Natural killer cell treated with Interleukin-12 subunit alpha and Interleukin-12 subunit beta and Interleukin-15 and Interleukin-18, amount 100 ng/mL, for 72 hours (primary cell): Measurements from ENCODE around the gene TMEM72. TPM values are rescaled to one million over a fixed set of nuclear protein-coding genes. Genes with fewer than 3 reads are reported as not detected.
"Not testable (repeated sequence)": the region's sequence is repeated elsewhere in the genome, so short reads cannot be mapped to it uniquely, and the experiment has no call there.

Experiments
- ATAC-seq, 2 donors: fragments of 150-1000 bp; cut with Tn5 transposase in 1 of 2; sonication (Bioruptor Pico), chemical (Tn5 transposase) in 1 of 2; 2 replicates each; pipeline ENCODE4 v1.10.0; 2021
- DNase-seq: peaks from one replicate; pipeline ENCODE4 v3.0.0; 2022; ENCODE audit warnings: low spot score
- H3K27ac Mint-ChIP-seq, 2 donors: 1 replicate in 1 of 2; 2 replicates in 1 of 2; pipeline ENCODE4 v1.8.0; 2022; ENCODE audit warnings: mixed read lengths in 2 of 2, mild to moderate bottlenecking in 1 of 2, moderate library complexity in 1 of 2
- H3K27me3 Mint-ChIP-seq, 2 donors: 1 replicate in 1 of 2; 2 replicates in 1 of 2; pipeline ENCODE4 v1.8.0; 2022; ENCODE audit warnings: mixed read lengths in 2 of 2
- H3K36me3 Mint-ChIP-seq: one replicate; pipeline ENCODE4 v1.8.0; 2022; ENCODE audit warnings: mixed read lengths
- H3K4me1 Mint-ChIP-seq, 2 donors: 1 replicate in 1 of 2; 2 replicates in 1 of 2; pipeline ENCODE4 v1.8.0; 2022; ENCODE audit warnings: low read depth in 2 of 2, mixed read lengths in 2 of 2, mild to moderate bottlenecking in 1 of 2
- H3K4me3 Mint-ChIP-seq: one replicate; pipeline ENCODE4 v1.8.0; 2022; ENCODE audit warnings: mixed read lengths
- H3K9me3 Mint-ChIP-seq: 2 replicates; pipeline ENCODE4 v1.8.0; 2022; ENCODE audit warnings: mixed read lengths
- total RNA-seq, 2 donors: library from RNA; stranded (reverse); gene quantifications; one replicate each; pipeline ENCODE4 v1.2.3, GENCODE V29; 2022

The TMEM72 gene
- not detected for total RNA-seq

- Mint-ChIP-seq H3K27ac (no peak within 1 kb of the TSS), H3K4me1 (peaks cover 10 to 14% of the 10 kb centered on the region in 2 donors), H3K9me3 (no peaks in the 10 kb centered on the region), H3K36me3 (no peaks in the 10 kb centered on the region), H3K27me3 (peaks cover 0 to 6% of the 10 kb centered on the region in 2 donors), H3K4me3 (no peak within 1 kb of the TSS)
- ATAC-seq (no peak), DNase-seq (no peak)
Observed at GRCh38 chr10:44911081-44911540, at the start of gene TMEM72. TMEM72 (plus strand) TSS chr10:44911337; CDS start chr10:44911513, 176 bp downstream.

DNA sequence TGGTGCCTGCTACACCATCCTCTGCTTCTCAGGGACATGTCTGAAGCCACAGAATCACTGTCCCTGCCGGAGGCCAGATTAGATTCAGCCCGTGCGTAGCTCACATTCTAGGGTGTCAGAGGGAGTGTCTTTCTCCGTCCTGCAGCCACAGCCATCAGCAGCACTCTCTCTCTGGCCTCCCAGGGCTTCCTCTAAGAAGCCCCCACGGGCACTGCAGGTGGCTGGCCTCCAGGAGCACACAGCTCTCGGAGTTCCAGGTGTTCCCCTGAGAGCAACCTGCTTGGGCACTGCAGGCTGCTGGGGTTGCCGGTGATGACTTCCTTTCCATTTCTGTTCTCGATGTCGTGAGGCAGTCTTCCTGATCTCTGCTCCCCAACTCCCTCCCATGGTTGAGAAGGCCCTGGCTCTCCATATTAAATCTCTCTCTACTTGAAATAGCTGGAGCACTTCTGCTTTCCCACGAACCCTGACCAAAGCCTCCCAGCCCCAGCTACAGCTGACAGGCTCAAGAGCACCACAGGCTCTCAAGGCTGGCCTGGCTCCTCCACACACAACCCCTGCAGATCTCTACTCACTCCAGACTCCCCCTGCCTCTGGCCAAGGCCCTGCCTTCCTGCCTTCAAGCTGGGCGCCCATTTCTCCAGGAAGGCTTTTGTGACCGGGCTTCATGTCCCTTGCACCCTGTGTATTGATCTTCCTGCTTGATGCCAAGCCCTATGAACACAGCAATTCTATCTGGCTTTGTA, 49.0 kb upstream of the TMEM72 start:
- ATAC-seq: no peak
- no peak for DNase-seq
- H3K4me1 Mint-ChIP-seq: peaks cover 9 to 13% of the 10 kb centered on the region in 2 donors
- no peak overlapping the region for H3K27ac Mint-ChIP-seq
- no peaks in the 10 kb centered on the region for H3K9me3 Mint-ChIP-seq
- H3K36me3 Mint-ChIP-seq: no peaks in the 10 kb centered on the region
- H3K27me3 Mint-ChIP-seq: peaks cover 30 to 45% of the 10 kb centered on the region in 2 donors
- no peak overlapping the region for H3K4me3 Mint-ChIP-seq

DNA sequence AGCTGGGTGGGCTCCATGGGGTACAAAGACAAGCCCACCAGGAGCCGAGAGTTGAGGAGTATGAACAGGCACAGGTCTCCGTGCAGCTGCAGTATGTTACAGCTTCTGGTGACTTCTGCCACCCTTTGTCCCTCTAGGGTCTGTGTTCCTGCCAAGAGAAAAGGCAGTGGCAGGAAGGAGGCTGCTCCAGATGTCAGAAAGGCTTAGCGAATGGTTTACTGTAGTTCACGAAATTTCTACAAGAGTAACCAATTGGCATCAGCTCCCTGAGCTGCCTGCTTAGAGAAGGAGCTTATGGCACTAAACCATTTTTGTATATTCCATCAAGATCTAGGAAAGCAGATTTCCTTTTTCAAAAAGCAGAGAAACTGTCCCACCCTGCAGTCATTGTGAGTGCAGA, 48.2 kb upstream of the TMEM72 start:
- H3K4me1 Mint-ChIP-seq: peaks cover 9 to 13% of the 10 kb centered on the region in 2 donors
- ATAC-seq (no peak), DNase-seq (no peak)
- no peak overlapping the region for H3K4me3 Mint-ChIP-seq
- H3K27ac Mint-ChIP-seq: no peak overlapping the region
- H3K27me3 Mint-ChIP-seq: peaks cover 32 to 51% of the 10 kb centered on the region in 2 donors
- no peaks in the 10 kb centered on the region for H3K9me3 Mint-ChIP-seq
- no peaks in the 10 kb centered on the region for H3K36me3 Mint-ChIP-seq

DNA sequence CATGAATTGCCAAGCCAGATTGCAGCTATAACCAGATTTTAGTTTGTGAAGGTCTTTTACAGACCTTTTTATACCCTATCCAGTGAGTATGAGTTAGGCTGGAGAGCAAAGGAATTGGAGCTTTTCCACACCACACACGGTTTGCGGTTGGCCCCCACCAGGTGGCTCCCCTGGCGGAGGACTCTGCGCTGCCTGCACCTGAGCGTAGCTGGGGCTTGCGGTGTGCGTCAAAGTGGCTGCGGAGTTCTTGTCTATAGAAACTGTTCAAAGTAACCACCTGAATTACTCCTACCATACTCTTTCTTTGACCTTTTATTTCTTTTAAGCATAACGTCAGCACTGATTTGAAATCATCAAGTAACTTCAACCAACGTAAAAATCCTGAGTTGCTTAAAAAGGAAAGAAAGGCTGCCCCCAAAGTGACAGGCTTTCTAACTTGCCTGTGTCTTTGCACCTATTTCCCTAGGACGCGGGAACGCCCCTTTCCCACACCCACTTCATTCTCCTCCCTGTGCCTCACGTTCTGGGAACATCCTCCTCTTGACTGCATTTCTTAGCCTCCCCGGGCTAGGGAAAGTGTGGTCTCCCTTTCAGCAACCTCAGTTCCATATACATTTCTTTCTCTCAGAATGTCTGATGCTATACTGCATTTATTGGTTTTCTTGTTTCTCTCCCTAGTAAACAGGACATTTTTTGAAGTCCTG, 47.6 kb upstream of the TMEM72 start:
- Mint-ChIP-seq H3K4me1 (peaks cover 9 to 13% of the 10 kb centered on the region in 2 donors), H3K27ac (no peak overlapping the region), H3K27me3 (peaks cover 35 to 56% of the 10 kb centered on the region in 2 donors), H3K36me3 (no peaks in the 10 kb centered on the region), H3K4me3 (peak overlapping the region; percentile 92), H3K9me3 (no peaks in the 10 kb centered on the region)
- ATAC-seq (no peak), DNase-seq (no peak)

DNA sequence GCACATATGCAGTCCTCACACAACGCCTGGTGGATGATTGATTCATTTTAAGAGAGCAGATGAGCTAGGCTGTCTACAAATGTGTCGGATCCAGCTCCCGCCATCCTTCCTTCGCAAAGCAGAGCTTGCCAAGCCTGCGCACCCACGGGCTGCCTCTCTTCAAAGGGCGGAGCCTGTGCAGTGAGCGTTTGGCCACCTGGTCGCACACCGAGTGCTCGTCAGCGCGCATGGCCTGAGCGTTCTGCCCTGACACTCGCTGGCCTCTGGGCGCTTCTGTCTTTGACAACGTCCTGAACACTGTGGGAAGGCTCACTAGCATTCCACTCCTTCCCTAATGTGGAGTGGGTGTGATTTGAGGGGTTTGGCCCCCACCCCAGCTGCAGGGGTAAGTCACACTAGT, 47.1 kb upstream of the TMEM72 start:
- DNase-seq (no peak), ATAC-seq (no peak)
- Mint-ChIP-seq H3K27ac (no peak overlapping the region), H3K36me3 (no peaks in the 10 kb centered on the region), H3K27me3 (peaks cover 39 to 62% of the 10 kb centered on the region in 2 donors), H3K4me1 (peaks cover 9 to 13% of the 10 kb centered on the region in 2 donors), H3K4me3 (peak overlapping the region; percentile 92), H3K9me3 (no peaks in the 10 kb centered on the region)

GRCh38 chr10:44864637-44865288, 46.4 kb upstream of the TMEM72 start:
- H3K27ac Mint-ChIP-seq: no peak overlapping the region

DNA sequence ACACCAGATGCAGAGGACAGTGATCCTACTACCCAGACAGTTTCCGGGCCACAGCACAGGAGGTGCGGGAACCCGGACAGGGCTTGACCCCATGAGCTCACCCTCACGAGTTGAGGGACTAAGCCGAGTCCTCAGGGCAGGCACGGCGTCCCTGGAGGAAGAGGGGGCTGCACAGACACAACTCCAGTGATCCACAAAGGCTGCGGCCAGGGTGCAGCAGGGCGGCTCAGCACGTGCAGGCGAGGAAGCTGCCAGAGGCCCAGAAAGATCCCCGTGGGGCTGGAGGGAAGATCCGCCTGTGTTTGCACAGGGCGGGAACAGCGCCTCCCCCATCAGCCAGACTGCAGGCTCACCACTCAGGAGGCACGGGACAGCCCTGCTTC, 45.9 kb upstream of the TMEM72 start:
- DNase-seq (no peak), ATAC-seq (no peak)
- Mint-ChIP-seq H3K27me3 (peaks cover 48 to 74% of the 10 kb centered on the region in 2 donors), H3K27ac (no peak overlapping the region), H3K4me3 (peak overlapping the region; percentile 92), H3K4me1 (peaks cover 9 to 13% of the 10 kb centered on the region in 2 donors), H3K9me3 (no peaks in the 10 kb centered on the region), H3K36me3 (no peaks in the 10 kb centered on the region)

More at GRCh38 chr10:44864637-44865288, 46.4 kb upstream of the TMEM72 start:
- peak overlapping the region; percentile 92 for H3K4me3 Mint-ChIP-seq
- peaks cover 44 to 69% of the 10 kb centered on the region in 2 donors for H3K27me3 Mint-ChIP-seq
- peak; percentile 87 to 88 for ATAC-seq
- no peaks in the 10 kb centered on the region for H3K9me3 Mint-ChIP-seq
- peaks cover 9 to 13% of the 10 kb centered on the region in 2 donors for H3K4me1 Mint-ChIP-seq
- peak; percentile 84 for DNase-seq
- H3K36me3 Mint-ChIP-seq: no peaks in the 10 kb centered on the region

DNA sequence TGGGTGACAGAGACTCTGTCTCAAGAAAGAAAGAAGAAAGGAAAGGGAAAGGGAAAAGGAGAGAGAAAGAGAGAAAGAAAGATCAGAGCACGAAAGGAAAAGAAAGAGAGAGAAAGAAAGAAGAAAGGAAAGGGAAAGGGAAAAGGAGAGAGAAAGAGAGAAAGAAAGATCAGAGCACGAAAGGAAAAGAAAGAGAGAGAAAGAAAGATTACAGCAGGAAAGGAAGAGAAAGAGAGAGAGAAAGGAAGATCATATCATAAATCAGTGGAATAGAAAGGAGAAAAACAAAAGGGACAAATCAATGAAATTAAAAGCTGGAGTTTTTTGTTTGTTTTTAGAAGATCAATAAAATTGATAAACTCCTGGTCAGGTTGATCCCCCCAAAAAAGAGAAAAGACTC, 44.8 kb upstream of the TMEM72 start:
- H3K9me3 Mint-ChIP-seq, H3K27ac Mint-ChIP-seq, H3K4me3 Mint-ChIP-seq, H3K36me3 Mint-ChIP-seq, DNase-seq, ATAC-seq: not testable (repeated sequence)
- Mint-ChIP-seq H3K27me3 (peaks cover 48 to 75% of the 10 kb centered on the region in 2 donors), H3K4me1 (peaks cover 9 to 13% of the 10 kb centered on the region in 2 donors)

DNA sequence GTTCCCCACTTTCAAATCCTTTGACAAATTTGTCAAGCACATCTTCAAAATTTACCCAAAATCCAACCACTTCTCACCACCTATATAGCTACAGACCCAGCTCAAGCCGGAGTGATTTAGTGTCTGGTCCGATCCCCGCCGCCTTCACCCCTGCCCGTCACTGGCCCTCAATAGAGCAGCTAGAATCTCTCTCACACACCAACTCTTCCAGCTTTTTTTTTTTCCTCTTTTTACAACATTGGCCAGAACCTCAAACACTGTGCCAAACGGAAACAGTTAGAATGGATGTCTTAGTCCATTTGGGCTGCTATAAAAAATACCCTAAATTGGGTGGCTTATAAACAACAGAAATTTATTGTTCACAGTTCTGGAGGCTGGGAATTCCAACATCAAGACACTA, 41.1 kb upstream of the TMEM72 start:
- DNase-seq: no peak
- H3K36me3 Mint-ChIP-seq: no peaks in the 10 kb centered on the region
- no peak overlapping the region for H3K27ac Mint-ChIP-seq
- peaks cover 30 to 48% of the 10 kb centered on the region in 2 donors for H3K27me3 Mint-ChIP-seq
- no peak for ATAC-seq
- H3K9me3 Mint-ChIP-seq: no peaks in the 10 kb centered on the region
- no peaks in the 10 kb centered on the region for H3K4me1 Mint-ChIP-seq
- no peak overlapping the region for H3K4me3 Mint-ChIP-seq

DNA sequence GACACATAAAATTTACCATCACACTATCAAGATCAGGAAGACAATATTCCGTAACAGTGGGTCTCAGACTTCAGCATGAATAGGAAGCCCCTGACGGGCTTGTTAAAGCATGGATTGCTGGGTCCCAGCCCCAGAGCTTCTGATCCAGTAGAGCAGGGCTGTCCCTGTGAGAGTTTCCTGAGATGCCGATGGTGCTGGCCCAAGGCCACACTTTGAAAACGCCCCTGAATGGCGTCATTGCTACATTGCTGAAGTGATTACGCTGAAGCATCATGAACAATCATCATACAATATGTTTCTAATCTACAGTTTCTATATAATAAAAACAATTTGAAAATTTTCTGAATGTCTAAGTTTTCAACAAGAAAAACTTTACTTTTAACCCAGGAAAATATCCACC, 38.0 kb upstream of the TMEM72 start:
- no peak for ATAC-seq
- no peak for DNase-seq
- H3K9me3 Mint-ChIP-seq: no peaks in the 10 kb centered on the region
- H3K4me3 Mint-ChIP-seq: no peak overlapping the region
- no peak overlapping the region for H3K27ac Mint-ChIP-seq
- peaks cover 16 to 22% of the 10 kb centered on the region in 2 donors for H3K27me3 Mint-ChIP-seq
- H3K36me3 Mint-ChIP-seq: no peaks in the 10 kb centered on the region
- H3K4me1 Mint-ChIP-seq: no peaks in the 10 kb centered on the region

DNA sequence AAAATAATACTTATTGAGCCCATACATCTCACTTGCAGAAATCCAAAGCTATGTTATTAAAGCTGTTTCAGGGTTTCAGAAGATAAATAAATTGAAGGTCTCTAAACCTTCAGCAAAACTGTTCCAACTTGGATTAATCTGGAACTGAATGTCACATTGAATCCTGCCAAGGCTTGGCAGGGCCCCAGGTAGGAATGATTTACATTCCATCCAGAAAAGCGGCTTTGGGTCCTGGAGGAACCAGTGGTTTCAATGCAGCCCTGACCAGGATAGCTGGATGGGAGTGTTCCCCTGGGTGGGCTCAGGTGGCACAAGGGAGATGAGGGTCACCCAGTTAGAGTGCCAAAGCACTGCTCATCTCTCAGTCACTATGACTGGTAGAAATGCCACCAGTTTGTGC, 37.0 kb upstream of the TMEM72 start:
- H3K4me3 Mint-ChIP-seq: no peak overlapping the region
- H3K27ac Mint-ChIP-seq: no peak overlapping the region
- peaks cover 11 to 12% of the 10 kb centered on the region in 2 donors for H3K27me3 Mint-ChIP-seq
- peaks cover 4 to 6% of the 10 kb centered on the region in 2 donors for H3K4me1 Mint-ChIP-seq
- DNase-seq (no peak), ATAC-seq (no peak)
- no peaks in the 10 kb centered on the region for H3K36me3 Mint-ChIP-seq
- H3K9me3 Mint-ChIP-seq: no peaks in the 10 kb centered on the region

DNA sequence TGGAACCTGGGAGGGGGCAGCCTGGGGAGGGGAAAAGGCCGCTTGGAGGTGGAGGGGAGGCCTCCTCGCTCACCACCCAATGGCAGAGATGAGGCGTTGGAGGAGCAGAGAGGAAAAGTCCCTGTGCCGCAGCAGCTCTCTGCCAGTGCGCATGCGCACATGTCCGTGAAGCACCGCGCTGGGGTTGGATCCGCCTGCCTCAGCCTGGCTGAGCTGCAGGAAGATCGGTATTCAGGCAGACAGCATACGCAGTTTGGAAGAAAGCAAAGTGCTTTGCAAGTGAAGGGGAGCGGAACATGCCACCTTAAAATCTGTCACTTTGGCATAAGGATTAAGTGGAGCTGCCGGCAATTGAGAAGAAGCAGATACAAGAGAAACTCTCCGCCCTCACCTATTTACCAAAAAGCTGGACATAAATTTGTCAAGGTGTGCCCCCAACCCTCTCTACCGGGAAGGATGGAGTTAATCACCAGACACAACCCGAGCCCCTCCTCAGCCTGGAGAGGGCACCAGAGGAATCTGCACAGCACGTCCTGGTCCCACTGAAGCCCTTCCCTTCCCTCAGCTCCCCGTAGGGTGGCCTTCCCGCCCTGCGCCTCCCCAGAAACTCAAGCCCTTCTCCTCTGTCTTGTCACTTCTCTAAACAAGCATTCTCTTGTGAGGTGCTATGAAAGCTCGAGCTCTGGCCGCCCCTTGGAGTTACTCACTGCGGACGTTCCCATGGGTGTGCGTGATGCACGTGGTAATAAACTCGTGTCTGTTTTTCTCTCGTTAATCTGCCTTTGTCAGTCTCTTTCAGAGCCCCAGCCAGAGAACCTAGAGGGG, 32.2 kb upstream of the TMEM72 start:
- Mint-ChIP-seq H3K27me3 (peaks cover 26 to 28% of the 10 kb centered on the region in 2 donors), H3K36me3 (no peaks in the 10 kb centered on the region), H3K4me3 (peak overlapping the region; percentile 88), H3K27ac (peak overlapping the region in 1 of 2 donors; percentile 68), H3K4me1 (peaks cover 21% of the 10 kb centered on the region in 2 donors), H3K9me3 (no peaks in the 10 kb centered on the region)
- peak; percentile 86 for DNase-seq
- peak; percentile 79 to 87 for ATAC-seq

- H3K4me3 Mint-ChIP-seq: peak overlapping the region; percentile 88
- ATAC-seq: no peak
- DNase-seq: no peak
- peaks cover 21% of the 10 kb centered on the region in 2 donors for H3K4me1 Mint-ChIP-seq
- H3K9me3 Mint-ChIP-seq: no peaks in the 10 kb centered on the region
- H3K27ac Mint-ChIP-seq: peak overlapping the region in 1 of 2 donors; percentile 68
- peaks cover 28 to 32% of the 10 kb centered on the region in 2 donors for H3K27me3 Mint-ChIP-seq
- H3K36me3 Mint-ChIP-seq: no peaks in the 10 kb centered on the region
Observed at GRCh38 chr10:44879531-44879899, 31.6 kb upstream of the TMEM72 start.
